ENCODE data around the gene CAD. TPM values are rescaled to one million over a fixed set of nuclear protein-coding genes. Genes with fewer than 3 reads are reported as not detected.

The CAD gene
- total RNA-seq, 1 experiment from 2014 or later: 86.4 TPM

DNA sequence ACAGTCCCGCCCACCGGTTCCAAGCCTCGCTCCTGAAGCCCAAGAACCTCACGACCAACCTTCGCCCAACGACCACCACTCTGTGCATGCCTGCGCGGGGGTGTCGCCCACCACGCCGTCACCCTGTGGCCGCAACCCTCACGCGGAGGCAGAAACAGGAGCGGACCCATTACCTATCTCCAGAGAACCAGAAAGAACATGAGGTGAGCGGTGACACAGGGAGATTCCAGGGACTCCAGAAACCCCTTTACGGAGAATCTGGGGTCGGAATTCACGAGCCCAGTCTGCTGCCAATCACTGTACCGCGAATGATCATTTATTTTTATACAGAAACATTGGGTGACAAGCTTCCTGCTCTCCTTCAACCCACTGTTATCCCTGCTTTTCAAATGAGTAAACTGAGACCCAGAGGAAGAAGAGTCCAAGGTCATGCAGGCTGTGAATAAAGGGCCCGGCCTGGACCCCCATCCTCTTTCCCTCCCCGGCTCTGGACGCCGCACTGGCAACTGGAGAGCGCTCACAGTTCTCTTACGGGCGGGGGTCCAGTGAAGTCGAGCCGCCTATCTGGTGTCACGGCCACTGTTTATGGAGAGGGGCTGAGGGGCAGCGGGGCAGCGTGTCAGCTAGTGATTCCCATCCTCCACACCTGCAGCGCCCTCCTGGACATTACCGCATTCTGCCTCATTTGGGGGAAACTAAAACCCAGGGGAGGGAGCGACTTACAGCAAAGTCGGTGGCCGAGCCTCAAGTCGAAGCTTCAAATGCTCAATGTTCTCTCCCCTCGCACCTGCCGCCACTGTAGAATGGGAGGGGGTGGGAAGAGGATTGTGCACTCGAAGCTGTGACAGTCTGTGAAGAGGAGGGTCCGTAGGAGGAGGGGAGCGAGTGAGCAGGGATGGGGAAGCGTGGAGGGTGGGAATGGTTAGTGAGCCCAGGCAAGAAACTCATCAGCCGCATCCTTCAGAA, 46.4 kb downstream of the CAD start:
- no peaks in the 10 kb centered on the region for H3K36me3 ChIP-seq (ENCODE audit: control insufficient read depth, insufficient read depth, low read length)
- no peak overlapping the region for H3K27ac Mint-ChIP-seq (ENCODE audit: unreplicated experiment)
- ChIA-PET POLR2A (interaction anchor here (1.0 kb wide), 1 partner anchor 29 kb away, joined by 3 read pairs; no protein-coding TSS in a partner anchor), CTCF (interaction anchor here (0.8 to 3.8 kb wide), 8 partner anchors 13 to 106 kb away, joined by 3 to 20 read pairs (median 6); no protein-coding TSS in a partner anchor)
- no peaks in the 10 kb centered on the region for H3K9me3 Mint-ChIP-seq (ENCODE audit: unreplicated experiment)
- peaks cover 6% of the 10 kb centered on the region; the same call in 1 of the 2 replicates for H3K27me3 ChIP-seq (replicated peaks; ENCODE audit: control insufficient read depth, insufficient read depth, low read length)
- H3K4me3 ChIP-seq (ENCODE audit: low read depth, low read length): peak overlapping the region; percentile 58
- H3K36me3 Mint-ChIP-seq (ENCODE audit: insufficient read depth, unreplicated experiment): no peaks in the 10 kb centered on the region
- no TSS peak for BruUV-seq (replicated peaks)
- no peak for DNase-seq
- H3K4me1 ChIP-seq: peaks cover 18% of the 10 kb centered on the region
- H3K9me3 ChIP-seq: no peaks in the 10 kb centered on the region
- H3K4me3 Mint-ChIP-seq (ENCODE audit: unreplicated experiment): peak overlapping the region; percentile 74
- intact Hi-C loops (cut with micrococcal nuclease; ENCODE audit: unreplicated experiment): loop anchor here (5.0 kb wide), 1 partner anchor 46 kb away; the partner anchor contains the start of gene CAD
- H3K4me1 Mint-ChIP-seq (ENCODE audit: low read depth, unreplicated experiment): peaks cover 13% of the 10 kb centered on the region
- H3K27me3 Mint-ChIP-seq (ENCODE audit: insufficient read depth, unreplicated experiment): peaks cover 27% of the 10 kb centered on the region
- TF ChIP-seq, protein P1, sequence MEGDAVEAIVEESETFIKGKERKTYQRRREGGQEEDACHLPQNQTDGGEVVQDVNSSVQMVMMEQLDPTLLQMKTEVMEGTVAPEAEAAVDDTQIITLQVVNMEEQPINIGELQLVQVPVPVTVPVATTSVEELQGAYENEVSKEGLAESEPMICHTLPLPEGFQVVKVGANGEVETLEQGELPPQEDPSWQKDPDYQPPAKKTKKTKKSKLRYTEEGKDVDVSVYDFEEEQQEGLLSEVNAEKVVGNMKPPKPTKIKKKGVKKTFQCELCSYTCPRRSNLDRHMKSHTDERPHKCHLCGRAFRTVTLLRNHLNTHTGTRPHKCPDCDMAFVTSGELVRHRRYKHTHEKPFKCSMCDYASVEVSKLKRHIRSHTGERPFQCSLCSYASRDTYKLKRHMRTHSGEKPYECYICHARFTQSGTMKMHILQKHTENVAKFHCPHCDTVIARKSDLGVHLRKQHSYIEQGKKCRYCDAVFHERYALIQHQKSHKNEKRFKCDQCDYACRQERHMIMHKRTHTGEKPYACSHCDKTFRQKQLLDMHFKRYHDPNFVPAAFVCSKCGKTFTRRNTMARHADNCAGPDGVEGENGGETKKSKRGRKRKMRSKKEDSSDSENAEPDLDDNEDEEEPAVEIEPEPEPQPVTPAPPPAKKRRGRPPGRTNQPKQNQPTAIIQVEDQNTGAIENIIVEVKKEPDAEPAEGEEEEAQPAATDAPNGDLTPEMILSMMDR (IDR thresholded peaks at IDR 0.05; ENCODE audit: insufficient read depth in 1 of 2, low read depth in 1 of 2, low read length in 1 of 2, severe bottlenecking in 1 of 2, unreplicated experiment in 1 of 2): no peak

DNA sequence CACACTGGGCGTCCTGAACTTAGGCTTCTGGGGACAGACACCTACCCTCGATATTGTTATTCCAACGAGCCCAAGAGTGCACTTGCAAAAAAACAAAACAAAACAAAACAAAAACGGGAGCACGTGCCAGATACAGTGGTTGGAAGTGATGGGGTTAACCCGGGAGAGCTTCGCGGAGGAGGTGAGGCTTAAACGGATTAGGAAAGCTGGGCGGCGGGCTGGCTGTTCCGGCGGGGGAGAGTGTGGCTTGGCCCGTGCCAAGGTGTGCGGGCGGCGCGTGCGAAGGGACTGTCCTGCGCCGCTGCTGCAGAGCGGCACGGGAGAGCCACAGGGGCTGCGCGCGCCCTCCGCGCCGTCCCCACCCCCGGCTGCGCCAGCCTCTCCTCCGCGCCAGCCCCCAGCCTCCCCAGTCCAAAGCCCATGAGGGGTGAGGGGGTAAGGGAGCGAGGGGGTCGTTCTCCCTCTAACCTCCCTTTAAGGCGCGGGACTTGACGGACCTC, 47.1 kb downstream of the CAD start:
- Histone ChIP-seq H3K27me3 (replicated peaks; ENCODE audit: control insufficient read depth, insufficient read depth, low read length) (peaks cover 6% of the 10 kb centered on the region; the same call in 1 of the 2 replicates), H3K9me3 (no peaks in the 10 kb centered on the region), H3K36me3 (ENCODE audit: control insufficient read depth, insufficient read depth, low read length) (no peaks in the 10 kb centered on the region), H3K4me3 (ENCODE audit: low read depth, low read length) (peak overlapping the region; percentile 50), H3K4me1 (peaks cover 18% of the 10 kb centered on the region)
- BruUV-seq (replicated peaks): no TSS peak
- POLR2A ChIA-PET: no interaction called here
- Mint-ChIP-seq H3K27me3 (ENCODE audit: insufficient read depth, unreplicated experiment) (peaks cover 27% of the 10 kb centered on the region), H3K4me3 (ENCODE audit: unreplicated experiment) (peak overlapping the region; percentile 74), H3K9me3 (ENCODE audit: unreplicated experiment) (no peaks in the 10 kb centered on the region), H3K4me1 (ENCODE audit: low read depth, unreplicated experiment) (peaks cover 13% of the 10 kb centered on the region), H3K36me3 (ENCODE audit: insufficient read depth, unreplicated experiment) (no peaks in the 10 kb centered on the region), H3K27ac (ENCODE audit: unreplicated experiment) (no peak overlapping the region)
- TF ChIP-seq, protein P1 (IDR thresholded peaks at IDR 0.05; ENCODE audit: insufficient read depth in 1 of 2, low read depth in 1 of 2, low read length in 1 of 2, severe bottlenecking in 1 of 2, unreplicated experiment in 1 of 2): no peak
- DNase-seq: peak in 1 of 2 experiments; percentile 44
- intact Hi-C loops (cut with micrococcal nuclease; ENCODE audit: unreplicated experiment): loop anchor here (5.0 kb wide), 1 partner anchor 47 kb away; the partner anchor contains the start of gene CAD
- CTCF ChIA-PET: interaction anchor here (2.0 to 3.8 kb wide), 4 partner anchors 9 to 28 kb away, joined by 4 to 20 read pairs (median 10); no protein-coding TSS in a partner anchor
